Neural cell (in vitro differentiated cells): ENCODE results near the gene TSACC.

ENCODE experiments used
- POLR2AphosphoS5 ChIP-seq: IDR thresholded peaks from 2 replicates; pipeline ENCODE4 v1.6.1; 2012
- TAF1 ChIP-seq: IDR thresholded peaks from 2 replicates; pipeline ENCODE4 v1.6.1; 2012; ENCODE audit warnings: low read depth

DNA sequence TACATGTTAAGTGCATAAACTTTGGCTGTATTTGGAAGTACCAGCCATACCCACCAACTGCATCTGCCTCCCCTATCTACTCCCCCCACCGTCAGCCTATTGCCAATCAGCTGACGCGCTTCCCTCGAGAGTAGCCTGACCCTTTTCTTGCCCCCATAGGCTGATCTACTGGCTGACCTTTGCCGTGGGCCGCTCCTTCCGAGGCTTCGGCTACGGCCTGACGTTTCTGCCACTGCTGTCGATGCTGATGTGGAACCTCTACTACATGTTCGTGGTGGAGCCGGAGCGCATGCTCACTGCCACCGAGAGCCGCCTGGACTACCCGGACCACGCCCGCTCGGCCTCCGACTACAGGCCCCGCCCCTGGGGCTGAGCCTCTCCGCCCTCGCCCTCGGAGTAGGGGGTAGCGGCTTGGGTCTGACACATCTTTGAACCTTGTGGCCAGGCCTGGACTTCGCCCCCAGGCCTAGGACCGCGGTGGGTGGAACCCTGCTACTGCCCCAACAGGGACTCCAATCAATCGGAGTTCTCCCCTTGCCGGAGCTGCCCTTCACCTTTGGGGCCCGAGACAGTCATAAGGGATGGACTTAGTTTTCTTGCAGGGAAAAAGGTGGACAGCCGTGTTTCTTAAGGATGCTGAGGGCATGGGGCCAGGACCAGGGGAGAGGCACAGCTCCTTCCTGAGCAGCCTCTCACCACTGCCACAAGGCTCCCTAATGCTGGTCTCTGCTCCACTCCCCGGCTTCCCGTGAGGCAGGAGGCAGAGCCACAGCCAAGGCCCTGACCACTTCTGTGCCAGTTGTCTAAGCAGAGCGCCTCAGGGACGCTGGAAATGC is 46.9 kb upstream of the TSACC start:
- no peak for TF ChIP-seq POLR2AphosphoS5
- no peak for TF ChIP-seq TAF1
